Islet of Langerhans (tissue), 1 donor: ENCODE measurements around the gene CABP5.
"Not testable (repeated sequence)": the region's sequence is repeated elsewhere in the genome, so short reads cannot be mapped to it uniquely, and the experiment has no call there.

Source experiments
- FAIRE-seq: peaks from one replicate; lab custom pipeline; 2011; peaks lifted over from hg19 to GRCh38; lab: Jason Lieb, UNC

Gene CABP5

GRCh38 chr19:48043675-48044258, at the start of gene CABP5:
TSS of gene CABP5 (minus strand) at chr19:48044079. CDS start at chr19:48043922, 157 bp downstream.
- no peak for FAIRE-seq

- FAIRE-seq, result not testable (repeated sequence)
Measured at GRCh38 chr19:48091111-48091718, 47.3 kb upstream of the CABP5 start.

- FAIRE-seq, result no peak
Measured at GRCh38 chr19:48090281-48090802, 46.5 kb upstream of the CABP5 start.

GRCh38 chr19:48088991-48089390, 45.1 kb upstream of the CABP5 start:
- FAIRE-seq, result not testable (repeated sequence)

- no peak for FAIRE-seq
Measured at GRCh38 chr19:48085904-48086864, 42.3 kb upstream of the CABP5 start.

- FAIRE-seq, result no peak
Measured at GRCh38 chr19:48085076-48085475, 41.2 kb upstream of the CABP5 start.

- FAIRE-seq, result no peak
Measured at GRCh38 chr19:48081106-48081505, 37.2 kb upstream of the CABP5 start.

- FAIRE-seq, result not testable (repeated sequence)
Measured at GRCh38 chr19:48070177-48070769, 26.4 kb upstream of the CABP5 start.

- FAIRE-seq, result no peak
Measured at GRCh38 chr19:48069435-48069834, 25.6 kb upstream of the CABP5 start.

GRCh38 chr19:48064509-48064908, 20.6 kb upstream of the CABP5 start:
- FAIRE-seq, result no peak

GRCh38 chr19:48061401-48062344, 17.8 kb upstream of the CABP5 start:
- no peak for FAIRE-seq

- no peak for FAIRE-seq
Measured at GRCh38 chr19:48060381-48060780, 16.5 kb upstream of the CABP5 start.

GRCh38 chr19:48059331-48059730, 15.5 kb upstream of the CABP5 start:
- FAIRE-seq, result no peak

GRCh38 chr19:48053856-48054255, 10.0 kb upstream of the CABP5 start:
- FAIRE-seq, result no peak

- no peak for FAIRE-seq
Measured at GRCh38 chr19:48053076-48053475, 9.2 kb upstream of the CABP5 start.

- FAIRE-seq, result no peak
Measured at GRCh38 chr19:48051335-48052033, 7.6 kb upstream of the CABP5 start.

- no peak for FAIRE-seq
Measured at GRCh38 chr19:48044561-48044960, 682 bp upstream of the CABP5 start.

- FAIRE-seq, result no peak
Measured at GRCh38 chr19:48041877-48042580, 1.9 kb downstream of the CABP5 start.

- FAIRE-seq, result no peak
Measured at GRCh38 chr19:48036765-48037164, 7.1 kb downstream of the CABP5 start.

GRCh38 chr19:48033604-48034003, 10.3 kb downstream of the CABP5 start:
- FAIRE-seq, result no peak
